ENCODE results near the gene UNC45A. TPM values are rescaled to one million over a fixed set of nuclear protein-coding genes. Genes with fewer than 3 reads are reported as not detected.

The UNC45A gene
- total and polyA plus RNA-seq, 2 of the 8 experiments (the other 6 are each of a cell fraction or from before 2014, with no cell fraction given) = 74.1 to 84.2 TPM

GRCh38 chr15:90931828-90932659, 3.0 kb upstream of the UNC45A start, which contains the start of gene HDDC3:
Gene HDDC3, minus strand, starts transcription at chr15:90932549. Its CDS starts 9 bp downstream, at chr15:90932540.
- Histone ChIP-seq H3K9me3 (ENCODE audit: insufficient read depth in 2 of 2, low read depth in 1 of 2, low read length in 1 of 2) (no peaks in the 10 kb centered on the region), H2BK5ac (ENCODE audit: low read depth, low read length) (peak within 1 kb of the TSS; percentile 83; the same call in 1 of the 2 replicates), H3K23ac (ENCODE audit: insufficient read length) (no peak within 1 kb of the TSS), H3K14ac (ENCODE audit: insufficient read length) (no peak within 1 kb of the TSS), H2BK12ac (ENCODE audit: low read depth, low read length) (peak within 1 kb of the TSS; percentile 27; the same call in 1 of the 2 replicates), H3K18ac (ENCODE audit: extremely low read depth, low read length) (peak within 1 kb of the TSS; percentile 84; the same call in 1 of the 2 replicates), H3K4ac (replicated peaks; ENCODE audit: insufficient read length, low read depth, low read length) (peak within 1 kb of the TSS; percentile 25), H4K8ac (ENCODE audit: extremely low read depth, insufficient read depth, low read length) (peak within 1 kb of the TSS; percentile 86), H3K4me3 (ENCODE audit: extremely low read depth in 1 of 4, insufficient read depth in 2 of 4, low read depth in 3 of 4, low read length in 4 of 4) (peak within 1 kb of the TSS; percentile 58 to 83 (median 76)), H4K20me1 (replicated peaks in 1 of 2; ENCODE audit: control insufficient read depth in 1 of 2, insufficient read depth in 2 of 2, low read length in 2 of 2) (peaks cover 0 to 1% of the 10 kb centered on the region in 2 experiments), H3K79me2 (ENCODE audit: control insufficient read depth in 1 of 2, insufficient read depth in 2 of 2, low read length in 2 of 2) (no peaks in the 10 kb centered on the region), H3K4me2 (ENCODE audit: insufficient read depth in 1 of 2, low read depth in 2 of 2, low read length in 2 of 2) (peak within 1 kb of the TSS; percentile 47 to 93), H3K36me3 (ENCODE audit: control insufficient read depth in 2 of 4, insufficient read depth in 4 of 4, low read length in 3 of 4) (peaks cover 0 to 4% (median 1%) of the 10 kb centered on the region in 4 experiments; a peak in 1 of 8 replicates), H3K27ac (ENCODE audit: low read depth, low read length) (peak within 1 kb of the TSS; percentile 39; the same call in 1 of the 2 replicates), H4K5ac (ENCODE audit: insufficient read length, low read depth, low read length) (peak within 1 kb of the TSS; percentile 62), H3K4me1 (replicated peaks in 1 of 4; ENCODE audit: control insufficient read depth in 3 of 4, insufficient read depth in 4 of 4, low read length in 3 of 4) (peaks cover 0 to 13% (median 7%) of the 10 kb centered on the region in 4 experiments; a peak in 6 of 7 replicates), H4K91ac (replicated peaks; ENCODE audit: insufficient read length, low read length) (peak within 1 kb of the TSS; percentile 8), H2BK15ac (ENCODE audit: low read length) (peak within 1 kb of the TSS; percentile 54; the same call in 1 of the 2 replicates), H3K23me2 (ENCODE audit: low read depth, low read length) (peaks cover 11% of the 10 kb centered on the region; the same call in 1 of the 2 replicates), H3K27me3 (replicated peaks in 1 of 4; ENCODE audit: control insufficient read depth in 3 of 4, extremely low read depth in 1 of 4, insufficient read depth in 3 of 4, low read length in 3 of 4) (0 out of 7 replicates have a peak, but pooled peaks cover 0 to 4% (median 0%) of the 10 kb centered on the region in 4 experiments), H3K56ac (replicated peaks; ENCODE audit: insufficient read length, low read depth, low read length) (no peak within 1 kb of the TSS), H3K9ac (replicated peaks in 1 of 4; ENCODE audit: extremely low read depth in 1 of 4, low read depth in 3 of 4, low read length in 3 of 4) (peak within 1 kb of the TSS; percentile 25 to 62 (median 58)), H2BK20ac (ENCODE audit: low read length) (no peak within 1 kb of the TSS), H2AK5ac (ENCODE audit: low read depth, low read length) (no peak within 1 kb of the TSS), H2BK120ac (replicated peaks; ENCODE audit: low read depth, low read length) (no peak within 1 kb of the TSS), H2AFZ (ENCODE audit: low read length) (peak within 1 kb of the TSS; percentile 100), H3K79me1 (ENCODE audit: low read depth, low read length) (no peaks in the 10 kb centered on the region; the same call in 1 of the 2 replicates)
- ChIA-PET POLR2A (ENCODE audit: partially characterized antibody) (interaction anchor here (0.6 to 5.0 kb wide), 10 partner anchors 10 to 262 kb away, joined by 3 to 24 read pairs (median 3); partner anchors contain the start of genes BLM, MAN2A2 and RCCD1), CTCF (ENCODE audit: partially characterized antibody) (interaction anchor here (0.5 to 20.7 kb wide), 59 partner anchors 10 to 921 kb away, joined by 3 to 306 read pairs (median 4); partner anchors contain the start of genes BLM, FES, FURIN and MAN2A2)
- DNase-seq (ENCODE audit: low read depth in 1 of 2, low spot score in 2 of 2) (peak in 1 of 2 experiments; percentile 99), FAIRE-seq (no peak)
- 3% methylated on average over 51 of the region's 52 CpGs; no CpG with 5 or more reads in 1 of the 2 experiments for WGBS, 2 experiments (ENCODE audit: extremely low coverage in 1 of 2, insufficient coverage in 1 of 2, insufficient read length in 1 of 2, insufficient replicate concordance in 2 of 2, low coverage in 1 of 2, low lambda C conversion rate in 2 of 2, missing lambda C conversion rate in 1 of 2)
- TF ChIP-seq SIRT6 (IDR thresholded peaks at IDR 0.05; ENCODE audit: low read length) = no peak
- TF ChIP-seq, protein P1, sequence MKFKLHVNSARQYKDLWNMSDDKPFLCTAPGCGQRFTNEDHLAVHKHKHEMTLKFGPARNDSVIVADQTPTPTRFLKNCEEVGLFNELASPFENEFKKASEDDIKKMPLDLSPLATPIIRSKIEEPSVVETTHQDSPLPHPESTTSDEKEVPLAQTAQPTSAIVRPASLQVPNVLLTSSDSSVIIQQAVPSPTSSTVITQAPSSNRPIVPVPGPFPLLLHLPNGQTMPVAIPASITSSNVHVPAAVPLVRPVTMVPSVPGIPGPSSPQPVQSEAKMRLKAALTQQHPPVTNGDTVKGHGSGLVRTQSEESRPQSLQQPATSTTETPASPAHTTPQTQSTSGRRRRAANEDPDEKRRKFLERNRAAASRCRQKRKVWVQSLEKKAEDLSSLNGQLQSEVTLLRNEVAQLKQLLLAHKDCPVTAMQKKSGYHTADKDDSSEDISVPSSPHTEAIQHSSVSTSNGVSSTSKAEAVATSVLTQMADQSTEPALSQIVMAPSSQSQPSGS (IDR thresholded peaks at IDR 0.05; ENCODE audit: low read length) = 0 out of 2 replicates have a peak, but pooled peaks have one; percentile 33
- peak; percentile 91 for TF ChIP-seq BACH1 (IDR thresholded peaks at IDR 0.05; ENCODE audit: low read length)
- TF ChIP-seq POLR2AphosphoS5 (IDR thresholded peaks at IDR 0.05; ENCODE audit: low read depth, low read length) = peak; percentile 54; the same call in 1 of the 2 replicates
- no peak; the same call in 1 of the 2 replicates for TF ChIP-seq GABPA (IDR thresholded peaks at IDR 0.05; ENCODE audit: borderline replicate concordance, insufficient read depth, low read length)
- TF ChIP-seq TAF7 (optimal IDR thresholded peaks at IDR 0.05; ENCODE audit: borderline replicate concordance, low read depth, low read length) = peak; percentile 42
- peak; percentile 59 for TF ChIP-seq CREB1 (IDR thresholded peaks at IDR 0.05)
- TF ChIP-seq SP2 (IDR thresholded peaks at IDR 0.05; ENCODE audit: low read length) = peak; percentile 50; the same call in 1 of the 2 replicates
